Natural killer cell (primary cell): ENCODE data around the gene EMP1. TPM values are rescaled to one million over a fixed set of nuclear protein-coding genes. Genes with fewer than 3 reads are reported as not detected.

ENCODE experiments used
- ATAC-seq, 3 donors: fragments of 150-1000 bp in 2 of 3; fragments of 200-7000 bp in 1 of 3; cut with Tn5 transposase; 1 replicate in 1 of 3; 2 replicates in 2 of 3; pipeline ENCODE4 v1.10.0; 2021; ENCODE audit warnings: mild to moderate bottlenecking in 2 of 3, moderate library complexity in 2 of 3
- DNase-seq, 2 donors: peaks; one replicate each; pipeline versions ENCODE4 v3.0.0 to v3.0.0-alpha.2; 2013 to 2021; ENCODE audit warnings: mixed read lengths in 1 of 2
- H3K27ac ChIP-seq: one replicate; pipeline ENCODE4 v1.5.1; 2013; ENCODE audit warnings: mild to moderate bottlenecking, low read length
- H3K27me3 ChIP-seq: one replicate; pipeline ENCODE4 v1.6.1; 2013; ENCODE audit warnings: low read length; ENCODE audit not compliant: control insufficient read depth, insufficient read depth
- H3K36me3 ChIP-seq: one replicate; pipeline ENCODE4 v1.6.1; 2013; ENCODE audit warnings: low read length; ENCODE audit not compliant: control insufficient read depth, insufficient read depth
- H3K4me1 ChIP-seq: one replicate; pipeline ENCODE4 v1.6.1; 2013; ENCODE audit warnings: low read length; ENCODE audit not compliant: control insufficient read depth, insufficient read depth
- H3K4me3 ChIP-seq: one replicate; pipeline ENCODE4 v1.5.1; 2013; ENCODE audit warnings: low read length
- H3K9me3 ChIP-seq: one replicate; pipeline ENCODE4 v1.6.1; 2013; ENCODE audit warnings: low read length; ENCODE audit not compliant: control insufficient read depth, insufficient read depth
- H3K27ac Mint-ChIP-seq, 2 donors: one replicate each; pipeline ENCODE4 v1.8.0; 2022; ENCODE audit warnings: mild to moderate bottlenecking in 2 of 2, mixed read lengths in 2 of 2, moderate library complexity in 1 of 2
- H3K27me3 Mint-ChIP-seq, 2 donors: one replicate each; pipeline ENCODE4 v1.8.0; 2022; ENCODE audit warnings: low read depth in 2 of 2, mixed read lengths in 2 of 2
- H3K36me3 Mint-ChIP-seq: one replicate; pipeline ENCODE4 v1.8.0; 2022; ENCODE audit warnings: mixed read lengths
- H3K4me1 Mint-ChIP-seq, 2 donors: one replicate each; pipeline ENCODE4 v1.8.0; 2022; ENCODE audit warnings: mixed read lengths in 2 of 2
- H3K4me3 Mint-ChIP-seq: one replicate; pipeline ENCODE4 v1.8.0; 2022; ENCODE audit warnings: mild to moderate bottlenecking, moderate library complexity, mixed read lengths
- H3K9me3 Mint-ChIP-seq, 2 donors: one replicate each; pipeline ENCODE4 v1.8.0; 2022; ENCODE audit warnings: mixed read lengths in 2 of 2
- WGBS: methylation state at CpG from one replicate; pipeline ENCODE4 v1.1.7; 2013; ENCODE audit warnings: missing lambda C conversion rate; ENCODE audit not compliant: insufficient coverage; 5-methylcytosine and 5-hydroxymethylcytosine counted together
- intact Hi-C: fragments of 100-400 bp; cut with micrococcal nuclease; formaldehyde crosslinking; loops from one replicate; pipeline ENCODE4 v1.14.2; 2022
- total RNA-seq, 4 donors: library from RNA; stranded (reverse); fragments of 120-200 nt in 1 of 4; gene quantifications; one replicate each; pipeline versions ENCODE4 v1.2.3 to v1.2.4, GENCODE V29; 2013 to 2022
- TF ChIP-seq, protein P1 (sequence below): fragments of 200-600 bp; IDR thresholded peaks from one replicate; pipeline ENCODE4 v1.8.0; 2022; ENCODE audit warnings: antibody characterized with exemption

Gene EMP1
- total RNA-seq, 3 donors from 2014 or later (not counting 1 experiment from before 2014, with no cell fraction given) = 3.8 to 4.3 (median 4.2) TPM

DNA sequence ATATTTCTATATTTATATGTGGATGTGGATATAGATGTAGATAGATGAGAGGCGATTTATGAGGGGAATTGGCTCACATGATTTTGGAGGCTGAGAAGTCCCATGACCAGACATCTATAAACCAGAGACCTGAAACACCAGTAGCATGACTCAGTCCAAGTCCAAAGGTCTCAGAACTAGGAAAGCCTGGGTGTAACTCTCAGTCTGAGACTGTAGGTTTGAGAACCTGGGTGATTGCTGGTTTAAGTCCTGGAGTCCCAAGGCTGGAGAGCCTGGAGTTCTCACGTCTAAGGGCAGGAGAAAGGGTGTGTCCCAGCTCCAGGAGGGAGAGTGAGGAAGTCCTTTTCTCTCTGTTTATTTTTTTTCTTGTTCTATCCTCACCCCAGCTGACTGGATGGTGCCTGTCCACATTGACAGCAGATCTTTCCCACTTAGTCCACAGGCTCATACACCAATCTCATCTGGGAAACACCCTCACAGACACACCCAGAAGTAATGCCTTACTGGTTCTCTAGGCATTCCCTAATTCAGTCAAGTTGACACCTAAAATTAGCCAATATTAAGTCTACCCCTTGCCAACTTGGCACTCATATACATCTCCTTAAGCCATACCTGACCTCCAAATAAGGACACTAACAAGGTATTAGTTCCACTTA, 45.4 kb downstream of the EMP1 start:
- H3K4me1 ChIP-seq = no peaks in the 10 kb centered on the region
- H3K36me3 ChIP-seq = no peaks in the 10 kb centered on the region
- Mint-ChIP-seq H3K27ac (no peak overlapping the region), H3K4me3 (no peak overlapping the region), H3K9me3 (no peaks in the 10 kb centered on the region), H3K27me3 (peaks cover 16 to 35% of the 10 kb centered on the region in 2 donors), H3K36me3 (no peaks in the 10 kb centered on the region), H3K4me1 (no peaks in the 10 kb centered on the region)
- H3K4me3 ChIP-seq = no peak overlapping the region
- no peak for DNase-seq
- no peak for ATAC-seq
- WGBS = 75% methylated on average over 1 of the region's 2 CpGs
- no peaks in the 10 kb centered on the region for H3K27me3 ChIP-seq
- TF ChIP-seq, protein P1, sequence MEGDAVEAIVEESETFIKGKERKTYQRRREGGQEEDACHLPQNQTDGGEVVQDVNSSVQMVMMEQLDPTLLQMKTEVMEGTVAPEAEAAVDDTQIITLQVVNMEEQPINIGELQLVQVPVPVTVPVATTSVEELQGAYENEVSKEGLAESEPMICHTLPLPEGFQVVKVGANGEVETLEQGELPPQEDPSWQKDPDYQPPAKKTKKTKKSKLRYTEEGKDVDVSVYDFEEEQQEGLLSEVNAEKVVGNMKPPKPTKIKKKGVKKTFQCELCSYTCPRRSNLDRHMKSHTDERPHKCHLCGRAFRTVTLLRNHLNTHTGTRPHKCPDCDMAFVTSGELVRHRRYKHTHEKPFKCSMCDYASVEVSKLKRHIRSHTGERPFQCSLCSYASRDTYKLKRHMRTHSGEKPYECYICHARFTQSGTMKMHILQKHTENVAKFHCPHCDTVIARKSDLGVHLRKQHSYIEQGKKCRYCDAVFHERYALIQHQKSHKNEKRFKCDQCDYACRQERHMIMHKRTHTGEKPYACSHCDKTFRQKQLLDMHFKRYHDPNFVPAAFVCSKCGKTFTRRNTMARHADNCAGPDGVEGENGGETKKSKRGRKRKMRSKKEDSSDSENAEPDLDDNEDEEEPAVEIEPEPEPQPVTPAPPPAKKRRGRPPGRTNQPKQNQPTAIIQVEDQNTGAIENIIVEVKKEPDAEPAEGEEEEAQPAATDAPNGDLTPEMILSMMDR = no peak
- intact Hi-C loops = no loop called here
- H3K9me3 ChIP-seq = no peaks in the 10 kb centered on the region
- no peak overlapping the region for H3K27ac ChIP-seq

DNA sequence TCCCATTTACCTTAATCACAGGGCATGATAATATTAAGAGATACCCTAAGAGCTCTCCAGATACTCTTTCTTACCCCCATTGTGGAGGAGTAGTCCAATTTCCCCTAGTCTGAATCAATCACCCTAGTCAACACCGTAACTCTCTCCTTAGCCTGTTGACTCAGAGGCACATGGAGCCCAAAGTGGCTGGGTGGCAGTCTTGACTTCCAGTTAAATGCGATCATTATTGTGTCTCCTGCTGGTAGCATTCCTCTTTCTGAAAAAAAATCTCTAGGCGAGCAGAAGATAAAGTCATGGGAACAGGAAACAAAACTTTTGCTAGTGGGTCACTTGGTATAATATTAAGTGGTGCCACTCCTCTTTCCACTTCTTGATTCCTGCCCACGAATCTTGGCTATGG, 46.4 kb downstream of the EMP1 start:
- TF ChIP-seq, protein P1 = no peak
- Histone ChIP-seq H3K4me3 (no peak overlapping the region), H3K4me1 (no peaks in the 10 kb centered on the region), H3K9me3 (no peaks in the 10 kb centered on the region), H3K36me3 (no peaks in the 10 kb centered on the region), H3K27me3 (no peaks in the 10 kb centered on the region), H3K27ac (no peak overlapping the region)
- 76% methylated on average over 4 of the region's 4 CpGs for WGBS
- Mint-ChIP-seq H3K4me3 (no peak overlapping the region), H3K9me3 (no peaks in the 10 kb centered on the region), H3K4me1 (no peaks in the 10 kb centered on the region), H3K36me3 (no peaks in the 10 kb centered on the region), H3K27me3 (peaks cover 12 to 36% of the 10 kb centered on the region in 2 donors), H3K27ac (no peak overlapping the region)
- DNase-seq = no peak
- intact Hi-C loops = no loop called here
- no peak for ATAC-seq

DNA sequence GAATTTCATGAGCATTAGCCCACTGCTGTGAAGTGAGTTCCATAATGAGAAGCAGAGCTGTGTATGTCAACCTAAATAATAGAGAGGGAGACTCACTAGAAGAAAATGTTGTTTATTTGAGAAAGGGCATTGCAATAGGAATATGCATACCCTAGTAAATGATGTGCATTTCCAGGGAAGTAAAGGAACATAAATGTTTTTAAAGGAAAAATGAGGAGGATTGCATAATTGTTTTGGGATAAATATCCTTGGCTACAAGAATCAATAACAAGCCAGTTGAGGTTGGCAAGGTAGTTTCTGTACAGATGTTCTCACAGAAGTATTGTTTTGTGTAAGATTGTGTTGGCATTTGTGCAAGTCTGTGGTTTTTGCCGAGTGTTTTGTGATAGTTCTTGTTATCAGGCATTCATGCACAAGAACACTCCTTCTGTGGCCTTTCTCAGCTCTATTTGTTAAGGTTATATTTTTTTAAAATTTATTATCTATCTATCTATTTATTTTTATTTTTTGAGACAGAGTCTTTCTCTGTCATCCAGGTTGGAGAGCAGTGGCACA, 47.1 kb downstream of the EMP1 start:
- Mint-ChIP-seq H3K36me3 (no peaks in the 10 kb centered on the region), H3K9me3 (no peaks in the 10 kb centered on the region), H3K4me1 (no peaks in the 10 kb centered on the region), H3K27ac (no peak overlapping the region), H3K4me3 (no peak overlapping the region), H3K27me3 (peaks cover 12 to 42% of the 10 kb centered on the region in 2 donors)
- TF ChIP-seq, protein P1 = no peak
- intact Hi-C loops = no loop called here
- H3K4me3 ChIP-seq = no peak overlapping the region
- H3K27ac ChIP-seq = no peak overlapping the region
- no CpG with 5 or more reads among the region's 1 CpG for WGBS
- H3K9me3 ChIP-seq = no peaks in the 10 kb centered on the region
- no peaks in the 10 kb centered on the region for H3K27me3 ChIP-seq
- ATAC-seq (no peak), DNase-seq (no peak)
- H3K4me1 ChIP-seq = no peaks in the 10 kb centered on the region
- no peaks in the 10 kb centered on the region for H3K36me3 ChIP-seq

DNA sequence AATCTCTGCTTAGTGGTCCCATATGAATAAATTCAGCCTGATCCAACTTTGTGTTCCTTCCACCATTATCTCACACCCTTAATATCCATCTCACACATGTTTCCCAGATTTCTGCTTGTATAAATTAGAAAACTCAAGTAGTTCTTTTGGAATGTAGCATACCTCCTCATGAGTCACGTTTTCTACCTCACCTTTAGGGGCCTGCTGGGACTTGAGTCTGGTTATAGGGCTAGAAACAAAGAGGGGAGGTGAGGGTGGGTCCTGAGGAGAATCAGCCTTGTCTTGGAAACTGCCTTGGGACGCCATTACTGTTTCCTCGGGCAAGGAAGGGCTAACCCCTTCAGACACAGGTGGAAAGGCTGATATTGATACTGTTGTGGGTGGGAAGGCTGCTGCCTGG, 51.1 kb downstream of the EMP1 start:
- no peak overlapping the region for H3K27ac ChIP-seq
- 79% methylated on average over 3 of the region's 3 CpGs for WGBS
- intact Hi-C loops = no loop called here

More for the DNA sequence above, 51.1 kb downstream of the EMP1 start:
- H3K9me3 ChIP-seq = no peaks in the 10 kb centered on the region
- H3K9me3 Mint-ChIP-seq = no peaks in the 10 kb centered on the region
- ATAC-seq (no peak), DNase-seq (no peak)
- H3K27ac Mint-ChIP-seq = no peak overlapping the region
- H3K4me3 Mint-ChIP-seq = no peak overlapping the region
- H3K4me3 ChIP-seq = no peak overlapping the region
- no peaks in the 10 kb centered on the region for H3K4me1 Mint-ChIP-seq
- H3K4me1 ChIP-seq = no peaks in the 10 kb centered on the region
- no peaks in the 10 kb centered on the region for H3K27me3 ChIP-seq
- peaks cover 8 to 32% of the 10 kb centered on the region in 2 donors for H3K27me3 Mint-ChIP-seq
- H3K36me3 ChIP-seq = no peaks in the 10 kb centered on the region
- TF ChIP-seq, protein P1 = no peak
- no peaks in the 10 kb centered on the region for H3K36me3 Mint-ChIP-seq
